GM12864 (cell line): ENCODE measurements around the gene ZNF521.

Experiments used
- DNase-seq: peaks from one replicate; pipeline ENCODE4 v3.0.0-alpha.2; 2011; ENCODE audit warnings: low read depth
- H3K4me3 ChIP-seq: 2 replicates; pipeline ENCODE4 v1.5.1; 2011; ENCODE audit warnings: mild to moderate bottlenecking, low read depth, low read length, control low read depth
- TF ChIP-seq, protein P1 (sequence below): IDR thresholded peaks from 2 replicates; pipeline ENCODE4 v1.5.1; 2011; ENCODE audit warnings: low read depth, mild to moderate bottlenecking, moderate library complexity, low read length, control low read depth, inconsistent platforms; ENCODE audit errors: missing control alignments

Gene ZNF521

DNA sequence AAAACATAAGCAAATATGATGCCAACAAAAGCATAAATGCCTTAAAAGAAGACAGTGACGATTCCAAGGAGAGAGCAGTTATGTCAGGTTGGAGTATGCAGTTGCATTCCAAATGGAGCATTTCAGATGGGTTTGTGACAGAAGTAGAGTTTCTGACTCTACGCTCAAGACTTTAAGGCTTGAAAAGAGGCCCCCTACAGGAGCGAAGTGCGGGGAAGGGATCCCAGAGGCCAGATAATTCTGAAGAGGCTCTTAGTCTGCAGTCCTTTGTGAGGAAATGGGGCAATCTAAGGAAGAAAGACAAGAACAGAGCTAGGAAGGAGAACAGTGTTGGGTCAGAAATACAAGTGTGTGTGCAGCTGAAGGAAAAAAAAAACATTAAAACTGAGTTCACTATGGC lies 95.5 kb downstream of the ZNF521 start:
- H3K4me3 ChIP-seq, result no peak overlapping the region
- TF ChIP-seq, protein P1, sequence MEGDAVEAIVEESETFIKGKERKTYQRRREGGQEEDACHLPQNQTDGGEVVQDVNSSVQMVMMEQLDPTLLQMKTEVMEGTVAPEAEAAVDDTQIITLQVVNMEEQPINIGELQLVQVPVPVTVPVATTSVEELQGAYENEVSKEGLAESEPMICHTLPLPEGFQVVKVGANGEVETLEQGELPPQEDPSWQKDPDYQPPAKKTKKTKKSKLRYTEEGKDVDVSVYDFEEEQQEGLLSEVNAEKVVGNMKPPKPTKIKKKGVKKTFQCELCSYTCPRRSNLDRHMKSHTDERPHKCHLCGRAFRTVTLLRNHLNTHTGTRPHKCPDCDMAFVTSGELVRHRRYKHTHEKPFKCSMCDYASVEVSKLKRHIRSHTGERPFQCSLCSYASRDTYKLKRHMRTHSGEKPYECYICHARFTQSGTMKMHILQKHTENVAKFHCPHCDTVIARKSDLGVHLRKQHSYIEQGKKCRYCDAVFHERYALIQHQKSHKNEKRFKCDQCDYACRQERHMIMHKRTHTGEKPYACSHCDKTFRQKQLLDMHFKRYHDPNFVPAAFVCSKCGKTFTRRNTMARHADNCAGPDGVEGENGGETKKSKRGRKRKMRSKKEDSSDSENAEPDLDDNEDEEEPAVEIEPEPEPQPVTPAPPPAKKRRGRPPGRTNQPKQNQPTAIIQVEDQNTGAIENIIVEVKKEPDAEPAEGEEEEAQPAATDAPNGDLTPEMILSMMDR, result no peak
- no peak for DNase-seq

DNA sequence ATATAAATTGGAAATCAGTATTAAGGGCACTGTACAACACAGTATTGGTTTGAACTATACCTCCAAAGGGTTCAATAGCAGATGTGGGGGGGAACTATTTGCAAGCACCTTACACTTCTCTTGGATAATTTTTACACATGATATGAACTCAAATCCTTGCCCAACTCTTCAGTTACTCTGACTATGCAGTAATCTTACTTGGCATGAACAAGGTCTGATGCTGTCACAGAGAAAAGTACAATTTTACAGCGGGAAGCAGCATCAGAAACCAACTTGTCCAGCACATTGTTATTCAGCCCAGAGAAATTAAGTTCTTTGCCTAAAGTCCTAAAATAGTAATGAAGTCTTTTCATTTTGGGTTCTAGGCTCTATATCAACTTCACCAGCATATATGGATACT lies 98.2 kb downstream of the ZNF521 start:
- no peak overlapping the region for H3K4me3 ChIP-seq
- TF ChIP-seq, protein P1, result no peak
- DNase-seq, result no peak

DNA sequence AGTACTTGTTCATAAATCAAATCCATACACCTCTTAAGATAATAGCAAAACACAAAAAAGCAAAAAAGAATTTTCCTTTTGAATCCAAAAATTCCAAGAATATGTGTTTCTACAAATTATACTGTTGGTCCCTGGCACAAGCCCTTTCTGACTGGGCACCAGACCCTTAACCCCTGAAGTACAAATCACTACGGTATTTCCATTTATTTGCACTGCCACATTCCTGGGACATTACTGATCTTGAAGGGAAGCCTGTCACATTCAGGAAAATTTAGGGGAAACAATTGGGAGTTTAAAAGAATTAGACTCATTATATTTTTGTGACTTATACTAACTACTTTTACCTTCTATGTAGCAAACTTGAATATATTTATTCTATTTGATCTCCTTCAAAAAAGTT lies 98.8 kb downstream of the ZNF521 start:
- DNase-seq, result no peak
- TF ChIP-seq, protein P1, result no peak
- H3K4me3 ChIP-seq, result no peak overlapping the region

DNA sequence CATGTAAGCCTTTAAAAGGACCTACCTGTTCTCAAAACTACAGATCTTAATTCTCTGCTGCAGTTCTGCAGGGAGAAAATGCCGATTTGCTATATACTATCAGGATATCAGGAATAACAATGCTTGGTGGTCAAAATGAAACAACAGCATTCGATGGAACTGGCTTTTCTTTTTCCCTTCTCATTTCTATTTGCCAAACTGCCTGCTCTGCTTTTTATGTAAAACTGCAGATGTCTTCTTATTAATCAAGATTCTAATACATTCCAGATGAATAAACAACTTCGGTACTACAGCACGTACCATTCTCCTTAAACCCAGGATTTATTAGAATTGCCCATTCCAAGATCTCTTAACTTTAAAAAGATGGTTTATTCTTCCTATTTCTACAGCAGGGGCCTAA lies 100.9 kb downstream of the ZNF521 start:
- TF ChIP-seq, protein P1, result no peak
- no peak overlapping the region for H3K4me3 ChIP-seq
- no peak for DNase-seq

DNA sequence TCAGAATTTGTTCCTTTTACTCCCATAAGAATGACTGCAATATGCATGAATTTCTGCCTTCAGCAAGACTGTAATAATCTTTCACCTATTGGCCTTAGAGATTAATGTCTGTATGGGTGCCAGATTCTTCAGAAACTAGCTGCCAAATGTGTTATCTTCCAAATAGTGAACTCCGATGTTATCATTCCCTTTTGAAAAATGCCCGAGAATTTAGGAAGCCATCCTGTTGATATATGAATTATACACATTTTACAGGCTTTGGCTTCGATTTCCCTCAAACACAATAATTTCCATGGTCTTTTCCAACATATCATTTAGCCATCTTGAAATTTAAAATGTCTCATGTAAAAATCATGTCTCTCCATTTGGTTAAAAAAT lies 101.5 kb downstream of the ZNF521 start:
- no peak for DNase-seq
- H3K4me3 ChIP-seq, result no peak overlapping the region
- TF ChIP-seq, protein P1, result no peak

DNA sequence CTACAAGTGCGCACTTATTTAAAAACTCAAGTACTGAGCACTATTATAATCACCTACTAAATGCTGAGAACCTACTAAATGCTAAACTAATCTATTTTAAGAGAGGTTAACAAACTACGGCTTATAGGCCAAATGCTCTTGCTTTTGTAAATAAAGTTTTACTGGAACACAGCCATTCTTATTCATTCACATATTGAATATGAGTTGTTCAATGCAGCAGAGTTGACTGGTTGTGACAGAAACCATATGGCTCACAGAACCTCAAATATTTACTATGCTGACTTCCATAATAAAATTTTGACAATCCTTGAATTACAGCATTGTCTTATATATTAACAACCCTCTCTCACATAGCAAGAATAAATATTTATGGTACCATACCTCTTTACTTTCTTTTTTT lies 103.2 kb downstream of the ZNF521 start:
- no peak for DNase-seq
- H3K4me3 ChIP-seq, result no peak overlapping the region
- TF ChIP-seq, protein P1, result no peak

DNA sequence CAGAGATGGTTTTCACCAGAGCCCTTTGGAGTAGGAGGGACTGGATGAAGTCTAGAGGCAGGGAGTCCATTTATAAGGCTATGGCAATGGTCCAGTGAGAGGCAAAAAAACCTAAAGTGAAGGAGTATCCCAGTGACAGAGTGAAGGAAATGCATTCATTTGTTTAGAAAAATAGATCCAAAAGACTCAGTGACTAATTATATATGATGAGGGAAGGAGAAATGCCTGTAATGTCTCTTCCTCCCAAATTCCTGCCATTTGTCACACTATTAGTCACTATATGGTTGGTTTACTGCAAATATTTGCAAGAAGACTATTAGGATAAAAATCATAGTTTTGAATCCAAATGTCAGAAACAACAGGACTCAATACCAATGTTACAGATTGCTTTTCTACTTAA lies 104.2 kb downstream of the ZNF521 start:
- no peak for DNase-seq
- no peak overlapping the region for H3K4me3 ChIP-seq

More for the DNA sequence above, 104.2 kb downstream of the ZNF521 start:
- TF ChIP-seq, protein P1, result no peak
